Neutrophil (primary cell): ENCODE results near the gene DIP2C.

Experiments
- H3K27ac ChIP-seq: fragments of 200-600 bp; sonication (generic); 2 replicates; pipeline ENCODE4 v1.5.1; 2016; ENCODE audit warnings: mild to moderate bottlenecking, moderate library complexity
- H3K27me3 ChIP-seq: fragments of 200-600 bp; sonication (generic); 2 replicates; pipeline ENCODE4 v1.6.0; 2016; ENCODE audit warnings: mild to moderate bottlenecking
- H3K36me3 ChIP-seq: fragments of 200-600 bp; sonication (generic); 2 replicates; pipeline ENCODE4 v1.5.1; 2017
- H3K4me1 ChIP-seq, 2 experiments: fragments of 200-600 bp in 1 of 2; sonication (generic) in 1 of 2; 1 replicate in 1 of 2; 2 replicates in 1 of 2; pipeline versions ENCODE4 v1.5.1 to v1.6.1; 2013 to 2016; ENCODE audit warnings: low read depth in 1 of 2, low read length in 1 of 2, mild to moderate bottlenecking in 1 of 2, moderate library complexity in 1 of 2; ENCODE audit not compliant: control insufficient read depth in 1 of 2, insufficient read depth in 1 of 2
- H3K4me3 ChIP-seq, 2 experiments: fragments of 200-600 bp in 1 of 2; sonication (generic) in 1 of 2; 1 replicate in 1 of 2; 2 replicates in 1 of 2; pipeline ENCODE4 v1.5.1; 2013 to 2016; ENCODE audit warnings: low read depth in 1 of 2, low read length in 1 of 2, mild to moderate bottlenecking in 1 of 2, moderate library complexity in 1 of 2
- H3K9me3 ChIP-seq: fragments of 200-600 bp; sonication (generic); 2 replicates; pipeline ENCODE4 v1.5.1; 2016
- CTCF ChIP-seq: fragments of 200-600 bp; sonication (generic); IDR thresholded peaks from 2 replicates; pipeline ENCODE4 v1.5.1; 2016; ENCODE audit warnings: antibody characterized with exemption

DIP2C gene

GRCh38 chr10:531541-531940, 157.9 kb downstream of the DIP2C start:
- H3K36me3 ChIP-seq = no peaks in the 10 kb centered on the region
- no peaks in the 10 kb centered on the region for H3K9me3 ChIP-seq
- no peaks in the 10 kb centered on the region for H3K4me1 ChIP-seq
- H3K27me3 ChIP-seq = peaks cover 17% of the 10 kb centered on the region
- H3K27ac ChIP-seq = no peak overlapping the region
- H3K4me3 ChIP-seq = no peak overlapping the region
- TF ChIP-seq CTCF = no peak

- H3K36me3 ChIP-seq = no peaks in the 10 kb centered on the region
- H3K4me3 ChIP-seq = no peak overlapping the region
- H3K27me3 ChIP-seq = peaks cover 10% of the 10 kb centered on the region
- no peaks in the 10 kb centered on the region for H3K4me1 ChIP-seq
- H3K9me3 ChIP-seq = no peaks in the 10 kb centered on the region
- no peak overlapping the region for H3K27ac ChIP-seq
- no peak for TF ChIP-seq CTCF
Measured at GRCh38 chr10:530717-531116, 158.8 kb downstream of the DIP2C start.

GRCh38 chr10:529468-530230, 159.8 kb downstream of the DIP2C start:
- Histone ChIP-seq H3K9me3 (no peaks in the 10 kb centered on the region), H3K36me3 (no peaks in the 10 kb centered on the region), H3K4me3 (no peak overlapping the region), H3K27ac (no peak overlapping the region), H3K27me3 (peaks cover 5% of the 10 kb centered on the region), H3K4me1 (no peaks in the 10 kb centered on the region)
- TF ChIP-seq CTCF = no peak

- TF ChIP-seq CTCF = no peak
- no peak overlapping the region for H3K27ac ChIP-seq
- no peaks in the 10 kb centered on the region for H3K4me1 ChIP-seq
- H3K9me3 ChIP-seq = no peaks in the 10 kb centered on the region
- no peaks in the 10 kb centered on the region for H3K36me3 ChIP-seq
- no peaks in the 10 kb centered on the region for H3K27me3 ChIP-seq
- H3K4me3 ChIP-seq = no peak overlapping the region
Measured at GRCh38 chr10:528173-529165, 161.0 kb downstream of the DIP2C start.

- Histone ChIP-seq H3K9me3 (no peaks in the 10 kb centered on the region), H3K27ac (no peak overlapping the region), H3K4me3 (no peak overlapping the region), H3K4me1 (no peaks in the 10 kb centered on the region), H3K27me3 (no peaks in the 10 kb centered on the region), H3K36me3 (no peaks in the 10 kb centered on the region)
- no peak for TF ChIP-seq CTCF
Measured at GRCh38 chr10:527416-527815, 162.1 kb downstream of the DIP2C start.
